ENCODE data around the gene RCOR2. TPM values are rescaled to one million over a fixed set of nuclear protein-coding genes. Genes with fewer than 3 reads are reported as not detected.

The RCOR2 gene
- total and polyA plus RNA-seq, 2 of the 13 experiments (the other 11 are each of a cell fraction or from before 2014, with no cell fraction given), result 8.3 to 8.5 TPM

DNA sequence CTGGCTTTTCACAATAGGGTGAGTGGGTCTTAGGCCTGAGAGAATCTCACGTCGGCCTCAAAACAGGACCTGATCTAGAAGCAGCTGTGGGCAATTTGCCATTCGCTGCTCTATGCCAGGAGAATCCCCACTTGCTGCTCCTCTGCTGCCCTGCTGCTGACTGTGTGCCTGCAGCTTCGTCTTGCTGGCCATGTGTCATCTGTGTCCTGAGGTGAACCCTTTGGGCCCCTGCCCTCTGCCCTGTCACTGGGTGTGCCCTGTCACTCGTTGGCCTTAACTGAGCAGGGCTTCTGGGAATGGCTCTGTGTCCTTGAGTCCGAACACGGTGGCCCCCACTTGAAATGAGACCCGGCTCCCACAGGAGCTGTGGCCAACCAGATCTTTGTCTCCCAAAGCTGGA, 28.0 kb upstream of the RCOR2 start (continued):
- TF ChIP-seq PCBP2 (optimal IDR thresholded peaks at IDR 0.05; ENCODE audit: low read depth, low read length, poor library complexity, severe bottlenecking), result no peak
- TF ChIP-seq, protein P1, sequence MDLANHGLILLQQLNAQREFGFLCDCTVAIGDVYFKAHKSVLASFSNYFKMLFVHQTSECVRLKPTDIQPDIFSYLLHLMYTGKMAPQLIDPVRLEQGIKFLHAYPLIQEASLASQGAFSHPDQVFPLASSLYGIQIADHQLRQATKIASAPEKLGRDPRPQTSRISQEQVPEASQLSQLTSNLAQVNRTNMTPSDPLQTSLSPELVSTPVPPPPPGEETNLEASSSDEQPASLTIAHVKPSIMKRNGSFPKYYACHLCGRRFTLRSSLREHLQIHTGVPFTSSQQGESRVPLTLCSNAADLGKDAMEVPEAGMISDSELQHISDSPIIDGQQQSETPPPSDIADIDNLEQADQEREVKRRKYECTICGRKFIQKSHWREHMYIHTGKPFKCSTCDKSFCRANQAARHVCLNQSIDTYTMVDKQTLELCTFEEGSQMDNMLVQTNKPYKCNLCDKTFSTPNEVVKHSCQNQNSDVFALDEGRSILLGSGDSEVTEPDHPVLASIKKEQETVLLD (CRISPR knock-in tag; IDR thresholded peaks at IDR 0.05; ENCODE audit: low read depth), result no peak
- no peak for TF ChIP-seq ZSCAN21 (CRISPR knock-in tag; IDR thresholded peaks at IDR 0.05; ENCODE audit: borderline replicate concordance)
- TF ChIP-seq, protein P2, sequence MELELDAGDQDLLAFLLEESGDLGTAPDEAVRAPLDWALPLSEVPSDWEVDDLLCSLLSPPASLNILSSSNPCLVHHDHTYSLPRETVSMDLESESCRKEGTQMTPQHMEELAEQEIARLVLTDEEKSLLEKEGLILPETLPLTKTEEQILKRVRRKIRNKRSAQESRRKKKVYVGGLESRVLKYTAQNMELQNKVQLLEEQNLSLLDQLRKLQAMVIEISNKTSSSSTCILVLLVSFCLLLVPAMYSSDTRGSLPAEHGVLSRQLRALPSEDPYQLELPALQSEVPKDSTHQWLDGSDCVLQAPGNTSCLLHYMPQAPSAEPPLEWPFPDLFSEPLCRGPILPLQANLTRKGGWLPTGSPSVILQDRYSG (CRISPR knock-in tag; IDR thresholded peaks at IDR 0.05), result no peak
- 0 out of 2 replicates have a peak, but pooled peaks have one; percentile 18 for TF ChIP-seq GABPB1 (CRISPR knock-in tag; IDR thresholded peaks at IDR 0.05)
- TF ChIP-seq RORA (CRISPR knock-in tag; IDR thresholded peaks at IDR 0.05), result no peak
- TF ChIP-seq, protein P3, sequence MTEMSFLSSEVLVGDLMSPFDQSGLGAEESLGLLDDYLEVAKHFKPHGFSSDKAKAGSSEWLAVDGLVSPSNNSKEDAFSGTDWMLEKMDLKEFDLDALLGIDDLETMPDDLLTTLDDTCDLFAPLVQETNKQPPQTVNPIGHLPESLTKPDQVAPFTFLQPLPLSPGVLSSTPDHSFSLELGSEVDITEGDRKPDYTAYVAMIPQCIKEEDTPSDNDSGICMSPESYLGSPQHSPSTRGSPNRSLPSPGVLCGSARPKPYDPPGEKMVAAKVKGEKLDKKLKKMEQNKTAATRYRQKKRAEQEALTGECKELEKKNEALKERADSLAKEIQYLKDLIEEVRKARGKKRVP (CRISPR knock-in tag; IDR thresholded peaks at IDR 0.05), result no peak
- no peak for TF ChIP-seq LCORL (IDR thresholded peaks at IDR 0.05)
- peak; percentile 48 for TF ChIP-seq LCORL (CRISPR knock-in tag; IDR thresholded peaks at IDR 0.05)
- 0 out of 2 replicates have a peak, but pooled peaks have one; percentile 25 for TF ChIP-seq HDAC2 (CRISPR knock-in tag; IDR thresholded peaks at IDR 0.05)
- no peak for TF ChIP-seq CENPX (CRISPR knock-in tag; IDR thresholded peaks at IDR 0.05)
- TF ChIP-seq ZNF510 (CRISPR knock-in tag; IDR thresholded peaks at IDR 0.05; ENCODE audit: low read depth), result no peak
- TF ChIP-seq, protein P4, sequence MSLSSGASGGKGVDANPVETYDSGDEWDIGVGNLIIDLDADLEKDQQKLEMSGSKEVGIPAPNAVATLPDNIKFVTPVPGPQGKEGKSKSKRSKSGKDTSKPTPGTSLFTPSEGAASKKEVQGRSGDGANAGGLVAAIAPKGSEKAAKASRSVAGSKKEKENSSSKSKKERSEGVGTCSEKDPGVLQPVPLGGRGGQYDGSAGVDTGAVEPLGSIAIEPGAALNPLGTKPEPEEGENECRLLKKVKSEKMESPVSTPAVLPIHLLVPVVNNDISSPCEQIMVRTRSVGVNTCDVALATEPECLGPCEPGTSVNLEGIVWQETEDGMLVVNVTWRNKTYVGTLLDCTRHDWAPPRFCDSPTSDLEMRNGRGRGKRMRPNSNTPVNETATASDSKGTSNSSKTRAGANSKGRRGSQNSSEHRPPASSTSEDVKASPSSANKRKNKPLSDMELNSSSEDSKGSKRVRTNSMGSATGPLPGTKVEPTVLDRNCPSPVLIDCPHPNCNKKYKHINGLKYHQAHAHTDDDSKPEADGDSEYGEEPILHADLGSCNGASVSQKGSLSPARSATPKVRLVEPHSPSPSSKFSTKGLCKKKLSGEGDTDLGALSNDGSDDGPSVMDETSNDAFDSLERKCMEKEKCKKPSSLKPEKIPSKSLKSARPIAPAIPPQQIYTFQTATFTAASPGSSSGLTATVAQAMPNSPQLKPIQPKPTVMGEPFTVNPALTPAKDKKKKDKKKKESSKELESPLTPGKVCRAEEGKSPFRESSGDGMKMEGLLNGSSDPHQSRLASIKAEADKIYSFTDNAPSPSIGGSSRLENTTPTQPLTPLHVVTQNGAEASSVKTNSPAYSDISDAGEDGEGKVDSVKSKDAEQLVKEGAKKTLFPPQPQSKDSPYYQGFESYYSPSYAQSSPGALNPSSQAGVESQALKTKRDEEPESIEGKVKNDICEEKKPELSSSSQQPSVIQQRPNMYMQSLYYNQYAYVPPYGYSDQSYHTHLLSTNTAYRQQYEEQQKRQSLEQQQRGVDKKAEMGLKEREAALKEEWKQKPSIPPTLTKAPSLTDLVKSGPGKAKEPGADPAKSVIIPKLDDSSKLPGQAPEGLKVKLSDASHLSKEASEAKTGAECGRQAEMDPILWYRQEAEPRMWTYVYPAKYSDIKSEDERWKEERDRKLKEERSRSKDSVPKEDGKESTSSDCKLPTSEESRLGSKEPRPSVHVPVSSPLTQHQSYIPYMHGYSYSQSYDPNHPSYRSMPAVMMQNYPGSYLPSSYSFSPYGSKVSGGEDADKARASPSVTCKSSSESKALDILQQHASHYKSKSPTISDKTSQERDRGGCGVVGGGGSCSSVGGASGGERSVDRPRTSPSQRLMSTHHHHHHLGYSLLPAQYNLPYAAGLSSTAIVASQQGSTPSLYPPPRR (CRISPR knock-in tag; IDR thresholded peaks at IDR 0.05; ENCODE audit: borderline replicate concordance), result no peak
- TF ChIP-seq KLF15 (CRISPR knock-in tag; IDR thresholded peaks at IDR 0.05; ENCODE audit: borderline replicate concordance), result no peak
- no peak for TF ChIP-seq MAFG (CRISPR knock-in tag; IDR thresholded peaks at IDR 0.05)
- TF ChIP-seq, protein P5, sequence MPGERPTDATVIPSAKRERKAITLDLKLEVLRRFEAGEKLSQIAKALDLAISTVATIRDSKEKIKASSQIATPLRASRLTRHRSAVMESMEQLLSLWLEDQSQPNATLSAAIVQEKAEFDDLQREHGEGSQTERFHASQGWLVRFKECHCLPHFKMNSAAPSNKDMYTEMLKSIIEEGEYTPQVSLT (CRISPR knock-in tag; IDR thresholded peaks at IDR 0.05; ENCODE audit: borderline replicate concordance, low read depth), result no peak
- TF ChIP-seq NR2F1 (CRISPR knock-in tag; IDR thresholded peaks at IDR 0.05), result peak; percentile 76 to 83
- no peak for TF ChIP-seq SATB2 (CRISPR knock-in tag; IDR thresholded peaks at IDR 0.05)
- no peak for TF ChIP-seq NFIB (CRISPR knock-in tag; IDR thresholded peaks at IDR 0.05; ENCODE audit: borderline replicate concordance)
- TF ChIP-seq, protein P6, sequence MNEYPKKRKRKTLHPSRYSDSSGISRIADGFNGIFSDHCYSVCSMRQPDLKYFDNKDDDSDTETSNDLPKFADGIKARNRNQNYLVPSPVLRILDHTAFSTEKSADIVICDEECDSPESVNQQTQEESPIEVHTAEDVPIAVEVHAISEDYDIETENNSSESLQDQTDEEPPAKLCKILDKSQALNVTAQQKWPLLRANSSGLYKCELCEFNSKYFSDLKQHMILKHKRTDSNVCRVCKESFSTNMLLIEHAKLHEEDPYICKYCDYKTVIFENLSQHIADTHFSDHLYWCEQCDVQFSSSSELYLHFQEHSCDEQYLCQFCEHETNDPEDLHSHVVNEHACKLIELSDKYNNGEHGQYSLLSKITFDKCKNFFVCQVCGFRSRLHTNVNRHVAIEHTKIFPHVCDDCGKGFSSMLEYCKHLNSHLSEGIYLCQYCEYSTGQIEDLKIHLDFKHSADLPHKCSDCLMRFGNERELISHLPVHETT (CRISPR knock-in tag; conservative IDR thresholded peaks at IDR 0.05), result no peak

Data from HepG2 (cell line).